HepG2 (cell line): ENCODE results near the gene YY1AP1. TPM values are rescaled to one million over a fixed set of nuclear protein-coding genes. Genes with fewer than 3 reads are reported as not detected.

Experiments used
- BRD4 ChIP-seq: sonication (generic); formaldehyde crosslinking; IDR thresholded peaks from 2 replicates; pipeline ENCODE4 v1.4.0; 2020; ENCODE audit warnings: missing genetic modification reagents
- ELF3 ChIP-seq: IDR thresholded peaks from 2 replicates; pipeline ENCODE4 v1.6.1; 2016; ENCODE audit warnings: missing genetic modification reagents, missing compliant biosample characterization
- FOXK2 ChIP-seq: fragments of 450-650 bp; IDR thresholded peaks from 2 replicates; pipeline ENCODE4 v1.6.1; 2016
- IRF9 ChIP-seq: sonication (generic); formaldehyde crosslinking; IDR thresholded peaks from 2 replicates; pipeline ENCODE4 v1.8.0; 2022; ENCODE audit warnings: missing genetic modification reagents, mild to moderate bottlenecking, borderline replicate concordance
- KDM3A ChIP-seq: IDR thresholded peaks from 2 replicates; pipeline ENCODE4 v1.6.1; 2018; ENCODE audit warnings: low read depth, missing compliant biosample characterization
- MAZ ChIP-seq, 2 experiments: sonication (generic) in 1 of 2; formaldehyde crosslinking in 1 of 2; IDR thresholded peaks; 2 replicates each; pipeline versions ENCODE4 v1.5.0 to v1.6.1; 2012 to 2020; ENCODE audit warnings: low read depth in 2 of 2, mild to moderate bottlenecking in 2 of 2, borderline replicate concordance in 1 of 2, improper control_type of control experiment in 1 of 2, low read length in 1 of 2, missing genetic modification reagents in 1 of 2, moderate library complexity in 1 of 2
- PCBP1 ChIP-seq: fragments of 200-400 bp; formaldehyde crosslinking; IDR thresholded peaks from 2 replicates; pipeline ENCODE4 v1.6.1; 2017; ENCODE audit warnings: mild to moderate bottlenecking, low read depth, low read length, borderline replicate concordance
- SAP130 ChIP-seq: IDR thresholded peaks from 2 replicates; pipeline ENCODE4 v1.6.1; 2016; ENCODE audit warnings: low read depth
- SNAI1 ChIP-seq: sonication (generic); formaldehyde crosslinking; IDR thresholded peaks from 2 replicates; pipeline ENCODE4 v1.5.0; 2020; ENCODE audit warnings: mild to moderate bottlenecking, missing genetic modification reagents, borderline replicate concordance
- SNAPC2 ChIP-seq: sonication (generic); formaldehyde crosslinking; IDR thresholded peaks from 2 replicates; pipeline ENCODE4 v1.8.1; 2022; ENCODE audit warnings: mild to moderate bottlenecking, missing genetic modification reagents
- STAT6 ChIP-seq: sonication (generic); formaldehyde crosslinking; IDR thresholded peaks from 2 replicates; pipeline ENCODE4 v1.4.0; 2020; ENCODE audit warnings: missing genetic modification reagents, mild to moderate bottlenecking, borderline replicate concordance
- TCF7 ChIP-seq: sonication (generic); IDR thresholded peaks from 2 replicates; pipeline ENCODE4 v1.6.1; 2016; ENCODE audit warnings: antibody characterized with exemption, low read depth
- TMF1 ChIP-seq: sonication (generic); formaldehyde crosslinking; IDR thresholded peaks from 2 replicates; pipeline ENCODE4 v1.8.1; 2022; ENCODE audit warnings: low read depth, missing genetic modification reagents
- U2AF1 ChIP-seq: fragments of 200-400 bp; formaldehyde crosslinking; optimal IDR thresholded peaks from 2 replicates; pipeline ENCODE3; 2017; ENCODE audit warnings: mild to moderate bottlenecking, low read depth, low read length
- ZFP90 ChIP-seq: sonication (generic); formaldehyde crosslinking; IDR thresholded peaks from 2 replicates; pipeline ENCODE4 v1.8.0; 2022; ENCODE audit warnings: missing genetic modification reagents, mild to moderate bottlenecking, inconsistent platforms, borderline replicate concordance
- ZNF24 ChIP-seq: fragments of 450-650 bp; IDR thresholded peaks from 2 replicates; pipeline ENCODE4 v1.6.1; 2017; ENCODE audit warnings: antibody characterized with exemption, mild to moderate bottlenecking
- ZNF331 ChIP-seq: sonication (generic); formaldehyde crosslinking; IDR thresholded peaks from 2 replicates; pipeline ENCODE4 v1.4.0; 2020; ENCODE audit warnings: missing genetic modification reagents
- ZNF556 ChIP-seq: sonication (generic); formaldehyde crosslinking; IDR thresholded peaks from 2 replicates; pipeline ENCODE4 v1.4.0; 2020; ENCODE audit warnings: mild to moderate bottlenecking, missing genetic modification reagents, borderline replicate concordance
- ZNF740 ChIP-seq: sonication (generic); formaldehyde crosslinking; IDR thresholded peaks from 2 replicates; pipeline ENCODE4 v1.4.0; 2020; ENCODE audit warnings: missing genetic modification reagents
- polyA plus RNA-seq, 8 experiments: library from polyadenylated mRNA; depleted of rRNA in 3 of 8; stranded (reverse) in 7 of 8; unstranded in 1 of 8; fragments of >200 nt; fragmentation: Illumina TruSeq in 4 of 8; extraction: Trizol in 4 of 8; gene quantifications; 2 replicates each; pipeline versions ENCODE4 v1.2.1 to v1.2.3, GENCODE V29; 2011 to 2016; ENCODE audit warnings: low read depth in 4 of 8, missing spikeins in 1 of 8, mixed read lengths in 1 of 8; ENCODE audit not compliant: insufficient read depth in 1 of 8
- total RNA-seq, 5 experiments: library from RNA; depleted of rRNA; stranded (reverse); fragments of >200 nt; fragmentation: Illumina TruSeq; extraction: Trizol; gene quantifications; 2 replicates each; pipeline ENCODE4 v1.2.3, GENCODE V29; 2016; ENCODE audit warnings: low read depth in 1 of 5

Gene YY1AP1
- total and polyA plus RNA-seq, 2 of the 13 experiments (the other 11 are each of a cell fraction or from before 2014, with no cell fraction given) = 28.5 to 69.4 TPM

GRCh38 chr1:155688324-155689080, at the start of gene YY1AP1 (continued):
- TF ChIP-seq IRF9 (CRISPR knock-in tag) (peak; percentile 63; the same call in 1 of the 2 replicates), FOXK2 (peak; percentile 99), ZNF740 (peak; percentile 71; the same call in 1 of the 2 replicates), SNAPC2 (CRISPR knock-in tag) (peak; percentile 53; the same call in 1 of the 2 replicates), ZFP90 (CRISPR knock-in tag) (0 out of 2 replicates have a peak, but pooled peaks have one; percentile 49), ELF3 (CRISPR knock-in tag) (peak; percentile 17; the same call in 1 of the 2 replicates), PCBP1 (peak; percentile 89), TCF7 (no peak), KDM3A (CRISPR knock-in tag) (0 out of 2 replicates have a peak, but pooled peaks have one; percentile 66), BRD4 (CRISPR knock-in tag) (peak; percentile 31; the same call in 1 of the 2 replicates), TMF1 (CRISPR knock-in tag) (peak; percentile 96), ZNF556 (CRISPR knock-in tag) (peak; percentile 68; the same call in 1 of the 2 replicates), ZNF24 (no peak), ZNF331 (peak; percentile 0; the same call in 1 of the 2 replicates), MAZ (IDR thresholded peaks at IDR 0.05; ENCODE audit: borderline replicate concordance, low read depth, low read length) (0 out of 2 replicates have a peak, but pooled peaks have one; percentile 55), MAZ (CRISPR knock-in tag; IDR thresholded peaks at IDR 0.05; ENCODE audit: low read depth) (peak; percentile 91), STAT6 (CRISPR knock-in tag) (peak; percentile 48; the same call in 1 of the 2 replicates), U2AF1 (peak; percentile 60), SAP130 (no peak; the same call in 1 of the 2 replicates), SNAI1 (CRISPR knock-in tag) (0 out of 2 replicates have a peak, but pooled peaks have one; percentile 29)
